K562 (cell line): ENCODE data around the gene GPR142. TPM values are rescaled to one million over a fixed set of nuclear protein-coding genes. Genes with fewer than 3 reads are reported as not detected.

Experiments
- ATAC-seq: fragments of 200-7000 bp; cut with Tn5 transposase; 3 replicates; pipeline ENCODE4 v1.9.1; 2020; ENCODE audit warnings: moderate library complexity
- BruUV-seq: library from RNA; stranded (reverse); fragments of 400-500 nt; replicated peaks from 2 replicates; lab custom pipeline; 2021; lab: Mats Ljungman, UMichigan
- CTCF ChIA-PET: fragments of 300-600 bp; formaldehyde crosslinking; extraction: SDS; loops from one replicate; lab custom pipeline; 2021; ENCODE audit warnings: low intra/inter-chr PET ratio; lab: Yijun Ruan, JAX
- POLR2A ChIA-PET: fragments of 300-600, 350-650 bp; sonication (Branson Sonifier 250); formaldehyde crosslinking; extraction: SDS; loops from one replicate; lab custom pipeline; 2021; ENCODE audit warnings: antibody characterized with exemption, inconsistent platforms; lab: Yijun Ruan, JAX
- DNase-seq, 4 experiments: peaks; one replicate each; pipeline versions ENCODE4 v3.0.0 to v3.0.0-alpha.2; 2011 to 2018; ENCODE audit warnings: low spot score in 3 of 4, mixed read lengths in 3 of 4; ENCODE audit errors: extremely low read depth in 1 of 4
- FAIRE-seq: peaks from 2 replicates; lab custom pipeline; 2011; peaks lifted over from hg19 to GRCh38; lab: Jason Lieb, UNC
- H2AFZ ChIP-seq: 2 replicates; pipeline ENCODE4 v1.6.0; 2011; ENCODE audit warnings: low read depth, low read length, control low read depth, inconsistent platforms
- H3K27ac ChIP-seq: fragments of 200-600 bp; 3 replicates; pipeline ENCODE4 v1.8.0; 2011; ENCODE audit warnings: low read depth, mild to moderate bottlenecking, control low read depth, inconsistent platforms, low read length, moderate library complexity, mixed read lengths; ENCODE audit errors: extremely low read depth
- H3K27me3 ChIP-seq, 2 experiments: fragments of 300-600 bp in 1 of 2; 2 replicates in 1 of 2; 3 replicates in 1 of 2; pipeline versions ENCODE4 v1.6.0 to v1.8.0; 2011; ENCODE audit warnings: inconsistent platforms in 2 of 2, low read length in 2 of 2, mild to moderate bottlenecking in 1 of 2, mixed read lengths in 1 of 2, moderate library complexity in 1 of 2; ENCODE audit not compliant: control insufficient read depth in 2 of 2, insufficient read depth in 2 of 2
- H3K36me3 ChIP-seq: fragments of 300-600 bp; 3 replicates; pipeline ENCODE4 v1.8.0; 2011; ENCODE audit warnings: mild to moderate bottlenecking, low read length, inconsistent platforms; ENCODE audit not compliant: control insufficient read depth, insufficient read depth
- H3K4me1 ChIP-seq, 2 experiments: fragments of 200-600 bp in 1 of 2; replicated peaks in 1 of 2; 2 replicates in 1 of 2; 3 replicates in 1 of 2; pipeline versions ENCODE4 v1.5.1 to v1.8.0; 2011; ENCODE audit warnings: inconsistent platforms in 2 of 2, low read length in 2 of 2, mild to moderate bottlenecking in 1 of 2, mixed read lengths in 1 of 2, moderate library complexity in 1 of 2; ENCODE audit not compliant: control insufficient read depth in 2 of 2, insufficient read depth in 2 of 2
- H3K4me2 ChIP-seq: 2 replicates; pipeline ENCODE4 v1.6.1; 2011; ENCODE audit warnings: low read length, control low read depth, inconsistent platforms, mixed read lengths; ENCODE audit not compliant: insufficient read depth
- H3K4me3 ChIP-seq: fragments of 200-600 bp; sonication (generic), shearing (Covaris generic); 2 replicates; pipeline ENCODE4 v1.5.1; 2016; ENCODE audit warnings: control low read depth, inconsistent platforms
- H3K79me2 ChIP-seq: fragments of 200-600 bp; 3 replicates; pipeline ENCODE4 v1.8.0; 2011; ENCODE audit warnings: low read length, inconsistent platforms; ENCODE audit not compliant: control insufficient read depth, insufficient read depth
- H3K9ac ChIP-seq, 2 experiments: 2 replicates each; pipeline versions ENCODE4 v1.6.0 to v1.6.1; 2011; ENCODE audit warnings: low read depth in 2 of 2, low read length in 2 of 2, control low read depth in 1 of 2, inconsistent platforms in 1 of 2, mild to moderate bottlenecking in 1 of 2, mixed read lengths in 1 of 2; ENCODE audit not compliant: insufficient read depth in 1 of 2
- H3K9me1 ChIP-seq: one replicate; pipeline ENCODE4 v1.6.0; 2011; ENCODE audit warnings: inconsistent platforms, mild to moderate bottlenecking, low read length, moderate library complexity; ENCODE audit not compliant: control insufficient read depth, insufficient read depth
- H3K9me3 ChIP-seq: replicated peaks from 2 replicates; pipeline ENCODE4 v1.5.1; 2011; ENCODE audit warnings: low read depth, low read length, inconsistent platforms; ENCODE audit not compliant: control insufficient read depth, insufficient read depth
- H4K20me1 ChIP-seq: replicated peaks from 2 replicates; pipeline ENCODE4 v1.6.1; 2011; ENCODE audit warnings: low read length, inconsistent platforms, mixed read lengths; ENCODE audit not compliant: control insufficient read depth, insufficient read depth
- BCOR ChIP-seq: fragments of 450-650 bp; IDR thresholded peaks from 2 replicates; pipeline ENCODE4 v1.6.1; 2016
- EZH2 ChIP-seq: IDR thresholded peaks from 2 replicates; pipeline ENCODE4 v1.6.1; 2012; ENCODE audit warnings: low read depth, mild to moderate bottlenecking, inconsistent platforms, low read length, borderline replicate concordance
- RBM25 ChIP-seq: fragments of 200-400 bp; formaldehyde crosslinking; IDR thresholded peaks from 2 replicates; pipeline ENCODE4 v1.6.1; 2018; ENCODE audit warnings: low read length, low read depth, moderate library complexity; ENCODE audit not compliant: severe bottlenecking
- TCF7L2 ChIP-seq: fragments of 150-350 bp; IDR thresholded peaks from 2 replicates; pipeline ENCODE4 v1.6.1; 2016; ENCODE audit warnings: low read depth, mild to moderate bottlenecking, low read length, moderate library complexity
- ZFP36 ChIP-seq: fragments of 150-350 bp; IDR thresholded peaks from 2 replicates; pipeline ENCODE4 v1.6.1; 2018; ENCODE audit warnings: low read length, low read depth; ENCODE audit not compliant: partially characterized antibody
- WGBS: fragments of 100-300 bp; shearing (Covaris generic); methylation state at CpG from one replicate; pipeline ENCODE4 v1.1.6; 2016; ENCODE audit warnings: low coverage, mixed read lengths; ENCODE audit not compliant: insufficient coverage; ENCODE audit errors: missing lambda C conversion rate; 5-methylcytosine and 5-hydroxymethylcytosine counted together
- in situ Hi-C: fragments of 300-500 bp; cut with MboI; formaldehyde crosslinking; loops from 4 replicates; pipeline ENCODE4 v1.15.0; 2018; ENCODE audit warnings: inconsistent platforms, mixed read lengths
- intact Hi-C: fragments of 100-400 bp; cut with micrococcal nuclease; formaldehyde crosslinking; loops from 2 replicates; pipeline ENCODE4 v1.14.2; 2022
- polyA plus RNA-seq, 8 experiments: library from polyadenylated mRNA; depleted of rRNA in 4 of 8; stranded (reverse) in 5 of 8; unstranded in 3 of 8; fragments of >200 nt; fragmentation: Nextera tagmentation in 2 of 8; fragmentation: Illumina TruSeq in 1 of 8; extraction: Ambion mirVana in 2 of 8; extraction: Trizol in 1 of 8; gene quantifications; 2 replicates each; pipeline versions ENCODE4 v1.2.1 to v1.2.3, GENCODE V29; 2011 to 2014; ENCODE audit warnings: inconsistent platforms in 1 of 8, missing spikeins in 1 of 8
- total RNA-seq, 7 experiments: library from RNA; depleted of rRNA in 6 of 7; stranded (reverse); fragments of >200 nt in 6 of 7; fragmentation: Illumina TruSeq in 2 of 7; extraction: Trizol in 2 of 7; gene quantifications; 2 replicates each; pipeline versions ENCODE4 v1.2.1 to v1.2.3, GENCODE V29; 2011 to 2021; ENCODE audit warnings: low replicate concordance in 1 of 7
- TF ChIP-seq, protein P1 (sequence below): sonication (generic); formaldehyde crosslinking; IDR thresholded peaks from 2 replicates; pipeline ENCODE4 v1.8.0; 2023; ENCODE audit warnings: mild to moderate bottlenecking, missing genetic modification reagents
- TF ChIP-seq, protein P2 (sequence below): fragments of 200-800 bp; sonication (Bioruptor generic); IDR thresholded peaks from 2 replicates; pipeline ENCODE4 v1.6.1; 2016; ENCODE audit warnings: missing genetic modification characterization, missing compliant biosample characterization
- TF ChIP-seq, protein P3 (sequence below): fragments of 450-650 bp; conservative IDR thresholded peaks from 2 replicates; pipeline ENCODE4 v1.6.1; 2016; ENCODE audit warnings: missing genetic modification characterization, low read depth, mild to moderate bottlenecking, missing compliant biosample characterization, moderate library complexity

The GPR142 gene
- total and polyA plus RNA-seq, 9 of the 15 experiments (the other 6 are each of a cell fraction or from before 2014, with no cell fraction given): not detected

DNA sequence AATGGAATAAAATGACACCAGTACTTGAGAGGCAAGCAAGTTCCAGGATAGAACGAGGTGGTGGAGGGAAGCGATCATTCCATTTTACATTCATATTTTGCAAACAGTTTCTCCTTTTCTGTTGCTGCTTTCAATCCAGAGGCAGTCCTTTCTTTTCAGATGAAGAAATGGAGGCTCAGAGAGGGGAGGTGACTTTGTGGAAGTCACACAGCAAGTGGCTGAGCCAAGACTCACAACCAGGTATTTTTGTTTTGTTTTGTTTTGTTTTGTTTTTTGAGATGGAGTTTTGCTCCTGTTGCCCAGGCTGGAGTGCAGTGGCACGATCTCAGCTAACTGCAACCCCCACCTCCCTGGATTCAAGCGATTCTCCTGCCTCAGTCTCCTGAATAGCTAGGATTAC is 29.3 kb downstream of the GPR142 start:
- Histone ChIP-seq H2AFZ (no peak overlapping the region), H3K27me3 (peaks cover 0 to 2% of the 10 kb centered on the region in 2 experiments; a peak in 4 of 5 replicates), H3K9me3 (no peaks in the 10 kb centered on the region; the same call in 1 of the 2 replicates), H3K36me3 (no peaks in the 10 kb centered on the region), H3K9ac (no peak overlapping the region), H3K27ac (no peak overlapping the region), H3K79me2 (no peaks in the 10 kb centered on the region), H3K4me1 (peaks cover 0 to 11% of the 10 kb centered on the region in 2 experiments; a peak in 2 of 5 replicates), H3K4me2 (no peak overlapping the region), H4K20me1 (no peaks in the 10 kb centered on the region), H3K9me1 (no peaks in the 10 kb centered on the region), H3K4me3 (no peak overlapping the region)
- TF ChIP-seq ZFP36: peak; percentile 61
- TF ChIP-seq, protein P1, sequence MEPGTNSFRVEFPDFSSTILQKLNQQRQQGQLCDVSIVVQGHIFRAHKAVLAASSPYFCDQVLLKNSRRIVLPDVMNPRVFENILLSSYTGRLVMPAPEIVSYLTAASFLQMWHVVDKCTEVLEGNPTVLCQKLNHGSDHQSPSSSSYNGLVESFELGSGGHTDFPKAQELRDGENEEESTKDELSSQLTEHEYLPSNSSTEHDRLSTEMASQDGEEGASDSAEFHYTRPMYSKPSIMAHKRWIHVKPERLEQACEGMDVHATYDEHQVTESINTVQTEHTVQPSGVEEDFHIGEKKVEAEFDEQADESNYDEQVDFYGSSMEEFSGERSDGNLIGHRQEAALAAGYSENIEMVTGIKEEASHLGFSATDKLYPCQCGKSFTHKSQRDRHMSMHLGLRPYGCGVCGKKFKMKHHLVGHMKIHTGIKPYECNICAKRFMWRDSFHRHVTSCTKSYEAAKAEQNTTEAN (CRISPR knock-in tag): no peak
- peak; percentile 81 for TF ChIP-seq RBM25
- peak; percentile 80 for TF ChIP-seq BCOR
- in situ Hi-C loops: no loop called here
- FAIRE-seq: no peak
- ATAC-seq: no peak
- CTCF ChIA-PET: no interaction called here
- BruUV-seq: no TSS peak
- POLR2A ChIA-PET: no interaction called here
- 4% methylated on average over 4 of the region's 4 CpGs for WGBS
- intact Hi-C loops: no loop called here
- DNase-seq: no peak

DNA sequence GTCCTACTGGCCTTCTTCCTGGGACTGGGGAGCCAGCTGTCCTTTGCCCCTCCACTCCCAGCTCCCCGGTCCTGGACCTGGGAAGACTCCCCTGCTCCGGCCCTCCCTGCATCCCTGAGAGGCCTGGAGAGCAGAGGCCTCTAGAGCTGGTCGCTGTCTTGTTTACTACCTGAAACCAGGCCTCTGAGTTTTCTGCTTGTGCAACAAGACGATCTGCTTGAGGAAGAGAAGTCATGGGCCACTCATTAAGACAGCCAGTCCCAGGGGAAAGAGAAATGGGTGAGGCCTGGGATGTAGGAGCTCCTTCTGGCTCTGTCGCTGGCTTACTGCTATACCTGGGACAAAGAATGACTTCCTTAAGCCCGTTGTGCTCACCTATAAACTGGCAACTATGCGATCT is 34.7 kb downstream of the GPR142 start:
- H3K9me1 ChIP-seq: no peaks in the 10 kb centered on the region
- DNase-seq (no peak), FAIRE-seq (no peak), ATAC-seq (no peak)
- H3K9me3 ChIP-seq: no peaks in the 10 kb centered on the region; the same call in 1 of the 2 replicates
- H2AFZ ChIP-seq: no peak overlapping the region
- intact Hi-C loops (no loop called here), in situ Hi-C loops (no loop called here)
- 6% methylated on average over 7 of the region's 7 CpGs for WGBS
- no peaks in the 10 kb centered on the region for H3K36me3 ChIP-seq
- ChIA-PET POLR2A (interaction anchor here (0.6 kb wide), 2 partner anchors 23 to 84 kb away, joined by 3 read pairs; no protein-coding TSS in a partner anchor), CTCF (no interaction called here)
- no peaks in the 10 kb centered on the region for H4K20me1 ChIP-seq
- no peak overlapping the region for H3K4me2 ChIP-seq
- H3K27ac ChIP-seq: no peak overlapping the region
- H3K9ac ChIP-seq: no peak overlapping the region
- H3K4me3 ChIP-seq: no peak overlapping the region
- BruUV-seq: no TSS peak
- no peaks in the 10 kb centered on the region for H3K4me1 ChIP-seq
- H3K79me2 ChIP-seq: no peaks in the 10 kb centered on the region
- H3K27me3 ChIP-seq: peaks cover 17 to 29% of the 10 kb centered on the region in 2 experiments; a peak in 4 of 5 replicates
- TF ChIP-seq, protein P2, sequence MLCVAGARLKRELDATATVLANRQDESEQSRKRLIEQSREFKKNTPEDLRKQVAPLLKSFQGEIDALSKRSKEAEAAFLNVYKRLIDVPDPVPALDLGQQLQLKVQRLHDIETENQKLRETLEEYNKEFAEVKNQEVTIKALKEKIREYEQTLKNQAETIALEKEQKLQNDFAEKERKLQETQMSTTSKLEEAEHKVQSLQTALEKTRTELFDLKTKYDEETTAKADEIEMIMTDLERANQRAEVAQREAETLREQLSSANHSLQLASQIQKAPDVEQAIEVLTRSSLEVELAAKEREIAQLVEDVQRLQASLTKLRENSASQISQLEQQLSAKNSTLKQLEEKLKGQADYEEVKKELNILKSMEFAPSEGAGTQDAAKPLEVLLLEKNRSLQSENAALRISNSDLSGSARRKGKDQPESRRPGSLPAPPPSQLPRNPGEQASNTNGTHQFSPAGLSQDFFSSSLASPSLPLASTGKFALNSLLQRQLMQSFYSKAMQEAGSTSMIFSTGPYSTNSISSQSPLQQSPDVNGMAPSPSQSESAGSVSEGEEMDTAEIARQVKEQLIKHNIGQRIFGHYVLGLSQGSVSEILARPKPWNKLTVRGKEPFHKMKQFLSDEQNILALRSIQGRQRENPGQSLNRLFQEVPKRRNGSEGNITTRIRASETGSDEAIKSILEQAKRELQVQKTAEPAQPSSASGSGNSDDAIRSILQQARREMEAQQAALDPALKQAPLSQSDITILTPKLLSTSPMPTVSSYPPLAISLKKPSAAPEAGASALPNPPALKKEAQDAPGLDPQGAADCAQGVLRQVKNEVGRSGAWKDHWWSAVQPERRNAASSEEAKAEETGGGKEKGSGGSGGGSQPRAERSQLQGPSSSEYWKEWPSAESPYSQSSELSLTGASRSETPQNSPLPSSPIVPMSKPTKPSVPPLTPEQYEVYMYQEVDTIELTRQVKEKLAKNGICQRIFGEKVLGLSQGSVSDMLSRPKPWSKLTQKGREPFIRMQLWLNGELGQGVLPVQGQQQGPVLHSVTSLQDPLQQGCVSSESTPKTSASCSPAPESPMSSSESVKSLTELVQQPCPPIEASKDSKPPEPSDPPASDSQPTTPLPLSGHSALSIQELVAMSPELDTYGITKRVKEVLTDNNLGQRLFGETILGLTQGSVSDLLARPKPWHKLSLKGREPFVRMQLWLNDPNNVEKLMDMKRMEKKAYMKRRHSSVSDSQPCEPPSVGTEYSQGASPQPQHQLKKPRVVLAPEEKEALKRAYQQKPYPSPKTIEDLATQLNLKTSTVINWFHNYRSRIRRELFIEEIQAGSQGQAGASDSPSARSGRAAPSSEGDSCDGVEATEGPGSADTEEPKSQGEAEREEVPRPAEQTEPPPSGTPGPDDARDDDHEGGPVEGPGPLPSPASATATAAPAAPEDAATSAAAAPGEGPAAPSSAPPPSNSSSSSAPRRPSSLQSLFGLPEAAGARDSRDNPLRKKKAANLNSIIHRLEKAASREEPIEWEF (CRISPR knock-in tag): no peak
- TF ChIP-seq, protein P3, sequence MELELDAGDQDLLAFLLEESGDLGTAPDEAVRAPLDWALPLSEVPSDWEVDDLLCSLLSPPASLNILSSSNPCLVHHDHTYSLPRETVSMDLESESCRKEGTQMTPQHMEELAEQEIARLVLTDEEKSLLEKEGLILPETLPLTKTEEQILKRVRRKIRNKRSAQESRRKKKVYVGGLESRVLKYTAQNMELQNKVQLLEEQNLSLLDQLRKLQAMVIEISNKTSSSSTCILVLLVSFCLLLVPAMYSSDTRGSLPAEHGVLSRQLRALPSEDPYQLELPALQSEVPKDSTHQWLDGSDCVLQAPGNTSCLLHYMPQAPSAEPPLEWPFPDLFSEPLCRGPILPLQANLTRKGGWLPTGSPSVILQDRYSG (tag): no peak
- TF ChIP-seq EZH2 (no peak), TCF7L2 (no peak)
